ENCODE measurements around the gene HSD17B12.

DNA sequence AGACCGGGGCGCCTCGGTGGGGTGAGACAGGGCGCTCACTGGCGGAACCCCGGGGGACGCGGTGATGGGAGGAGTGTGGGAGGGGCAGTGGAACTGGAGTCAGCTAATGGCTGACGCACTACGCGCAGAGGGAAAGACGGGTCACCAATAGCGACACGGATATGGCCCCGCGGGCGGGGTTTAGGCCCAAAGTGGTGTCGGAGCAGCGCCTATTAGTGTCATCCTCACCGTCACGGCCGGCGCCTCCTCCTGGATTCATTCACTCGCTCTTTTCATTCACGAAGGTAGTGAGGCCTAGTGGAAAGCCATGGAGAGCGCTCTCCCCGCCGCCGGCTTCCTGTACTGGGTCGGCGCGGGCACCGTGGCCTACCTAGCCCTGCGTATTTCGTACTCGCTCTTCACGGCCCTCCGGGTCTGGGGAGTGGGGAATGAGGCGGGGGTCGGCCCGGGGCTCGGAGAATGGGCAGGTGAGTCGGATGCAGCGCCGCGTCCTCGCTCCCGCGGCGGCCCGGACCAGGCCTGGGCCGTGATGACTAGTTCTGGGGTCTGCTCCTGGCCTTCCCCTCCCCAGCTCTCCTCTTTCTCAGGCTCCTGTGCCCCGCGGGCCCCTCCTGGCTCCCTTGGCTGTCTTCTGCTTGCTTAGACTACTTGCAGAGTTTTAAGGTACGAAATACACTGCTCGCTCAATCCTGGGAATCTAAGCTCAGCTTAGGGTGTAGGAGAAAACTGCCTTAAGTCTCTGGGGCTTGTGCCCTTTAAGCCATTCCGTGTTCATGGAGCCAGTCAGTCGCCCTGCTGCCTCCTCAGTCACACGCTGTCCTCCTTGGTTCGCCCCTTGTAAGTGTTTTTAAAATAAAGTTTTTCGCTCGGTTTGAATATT lies at the start of gene HSD17B12:
- TF ChIP-seq, protein P1, sequence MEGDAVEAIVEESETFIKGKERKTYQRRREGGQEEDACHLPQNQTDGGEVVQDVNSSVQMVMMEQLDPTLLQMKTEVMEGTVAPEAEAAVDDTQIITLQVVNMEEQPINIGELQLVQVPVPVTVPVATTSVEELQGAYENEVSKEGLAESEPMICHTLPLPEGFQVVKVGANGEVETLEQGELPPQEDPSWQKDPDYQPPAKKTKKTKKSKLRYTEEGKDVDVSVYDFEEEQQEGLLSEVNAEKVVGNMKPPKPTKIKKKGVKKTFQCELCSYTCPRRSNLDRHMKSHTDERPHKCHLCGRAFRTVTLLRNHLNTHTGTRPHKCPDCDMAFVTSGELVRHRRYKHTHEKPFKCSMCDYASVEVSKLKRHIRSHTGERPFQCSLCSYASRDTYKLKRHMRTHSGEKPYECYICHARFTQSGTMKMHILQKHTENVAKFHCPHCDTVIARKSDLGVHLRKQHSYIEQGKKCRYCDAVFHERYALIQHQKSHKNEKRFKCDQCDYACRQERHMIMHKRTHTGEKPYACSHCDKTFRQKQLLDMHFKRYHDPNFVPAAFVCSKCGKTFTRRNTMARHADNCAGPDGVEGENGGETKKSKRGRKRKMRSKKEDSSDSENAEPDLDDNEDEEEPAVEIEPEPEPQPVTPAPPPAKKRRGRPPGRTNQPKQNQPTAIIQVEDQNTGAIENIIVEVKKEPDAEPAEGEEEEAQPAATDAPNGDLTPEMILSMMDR (IDR thresholded peaks at IDR 0.05) = no peak
- no peak for TF ChIP-seq EZH2 (IDR thresholded peaks at IDR 0.05)

Measured in neural progenitor cell (in vitro differentiated cells).